GM23248 (cell line): ENCODE measurements around the gene NDUFA11.

ENCODE experiments used
- EZH2 ChIP-seq: fragments of 200-600 bp; sonication (generic); IDR thresholded peaks from 2 replicates; pipeline ENCODE4 v1.6.1; 2018; ENCODE audit warnings: antibody characterized with exemption, mild to moderate bottlenecking; ENCODE audit not compliant: insufficient read depth, poor library complexity, severe bottlenecking
- EZH2phosphoT487 ChIP-seq: fragments of 200-600 bp; sonication (generic); IDR thresholded peaks from 2 replicates; pipeline ENCODE4 v1.6.1; 2018; ENCODE audit warnings: antibody characterized with exemption, moderate library complexity, mild to moderate bottlenecking, low read depth; ENCODE audit not compliant: insufficient read depth

- no peak for TF ChIP-seq EZH2
- no peak for TF ChIP-seq EZH2phosphoT487
Observed at GRCh38 chr19:5943623-5944022, 40.0 kb upstream of the NDUFA11 start.
